Stimulated activated CD8-positive, alpha-beta memory T cell treated with anti-CD3 and anti-CD28 coated beads, Interleukin-15, amount 100 ng/mL, for 4 hours (primary cell): ENCODE data around the gene KRT38.
"Not testable (repeated sequence)": the region's sequence is repeated elsewhere in the genome, so short reads cannot be mapped to it uniquely, and the experiment has no call there.

Experiments used
- DNase-seq, 2 donors: peaks; one replicate each; pipeline ENCODE4 v3.0.0-alpha.2; 2020; ENCODE audit warnings: low read depth in 2 of 2

KRT38 gene

GRCh38 chr17:41395044-41395443 is 45.7 kb downstream of the KRT38 start:
- DNase-seq = not testable (repeated sequence)

- no peak for DNase-seq
These were observed 46.4 kb downstream of the KRT38 start for GRCh38 chr17:41394254-41394996.

DNA sequence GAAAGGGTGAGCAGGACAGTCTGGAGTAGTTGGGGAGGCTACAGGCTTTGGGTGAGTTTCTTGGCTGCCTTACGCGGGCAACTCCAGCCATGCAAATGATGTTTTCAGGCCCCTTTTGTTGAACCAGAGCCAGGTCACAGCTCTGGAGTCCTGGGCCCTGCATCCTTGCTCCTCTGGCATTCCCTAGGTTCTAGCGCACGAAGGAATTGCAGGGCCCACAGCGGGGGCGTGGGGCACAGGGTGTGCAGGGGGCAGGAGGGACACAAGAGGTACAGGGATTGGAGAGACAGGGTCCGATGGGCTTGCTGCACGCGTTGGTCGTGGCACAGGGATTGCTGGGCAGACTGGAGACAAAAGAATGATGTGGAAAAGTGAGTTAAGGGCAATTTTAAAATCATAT is 47.0 kb downstream of the KRT38 start:
- DNase-seq = no peak

DNA sequence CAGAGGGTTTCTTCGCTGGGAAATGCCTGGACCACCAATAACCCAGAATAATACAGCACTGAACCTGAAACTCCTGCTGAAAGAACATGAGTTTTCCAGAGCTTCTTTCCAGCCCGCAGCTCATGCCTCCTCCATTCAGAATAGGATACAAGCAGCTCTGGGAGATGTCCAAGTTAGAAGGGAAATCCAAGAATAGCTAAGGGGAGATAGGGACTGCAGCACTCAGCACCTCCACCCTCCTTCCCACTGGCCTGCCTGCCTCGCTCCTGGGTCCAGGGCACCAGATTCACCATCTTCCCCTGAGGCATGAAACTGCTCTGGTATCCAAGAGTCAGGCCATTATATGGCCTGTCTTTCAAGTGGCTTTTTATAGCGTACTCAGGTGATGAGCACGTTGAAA is 47.5 kb downstream of the KRT38 start:
- DNase-seq = no peak

DNA sequence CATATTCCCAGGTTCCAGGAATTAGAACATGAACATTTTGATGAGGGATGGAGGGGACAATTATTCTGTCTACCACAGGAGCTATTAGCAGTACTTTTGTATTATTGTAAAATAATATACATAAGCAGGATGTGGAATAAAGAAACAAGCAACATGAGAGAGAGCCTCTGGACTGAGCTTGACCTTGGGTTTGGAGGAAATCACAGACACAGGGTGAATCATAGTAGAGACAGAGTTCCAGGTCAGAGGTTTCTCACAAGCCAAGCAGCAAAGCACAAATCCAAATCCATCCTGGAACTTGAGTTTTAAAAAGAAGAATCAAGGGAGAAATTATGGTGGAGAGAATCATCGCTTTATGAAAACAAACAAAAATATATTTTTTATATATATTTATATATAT is 48.5 kb downstream of the KRT38 start:
- no peak for DNase-seq

DNA sequence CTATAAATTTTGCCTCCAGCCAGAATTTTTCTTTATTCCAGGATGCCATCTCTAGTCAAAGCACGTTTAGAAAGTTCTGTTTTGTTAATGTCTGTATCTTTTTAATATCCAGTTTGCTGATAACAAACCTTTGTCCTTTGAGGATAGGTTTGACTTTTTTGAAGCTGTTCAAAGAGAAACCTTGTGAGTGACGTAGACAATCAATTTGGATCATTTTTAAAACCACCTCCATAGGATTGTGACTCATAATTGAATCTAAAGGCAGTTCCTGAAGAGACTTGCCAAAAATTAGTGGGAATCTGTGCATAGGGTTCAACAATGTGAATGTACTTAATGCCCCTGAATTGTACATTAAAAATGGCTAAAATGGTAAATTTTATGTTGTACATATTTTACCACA is 49.2 kb downstream of the KRT38 start:
- DNase-seq = no peak

GRCh38 chr17:41390411-41390938 is 50.3 kb downstream of the KRT38 start:
- no peak for DNase-seq

- no peak for DNase-seq
These were observed 53.1 kb downstream of the KRT38 start for GRCh38 chr17:41387670-41388069.

- DNase-seq = no peak
These were observed 54.6 kb downstream of the KRT38 start for GRCh38 chr17:41386227-41386626.
